ENCODE data around the gene INHBE.
A peak's percentile ranks its signal among the peaks of the same experiment; 100 is the strongest.
"Not testable (repeated sequence)": the region's sequence is repeated elsewhere in the genome, so short reads cannot be mapped to it uniquely, and the experiment has no call there.

Gene INHBE

GRCh38 chr12:57454566-57455373, at the start of gene INHBE:
Gene INHBE, plus strand, starts transcription at chr12:57455307. Its CDS starts 230 bp downstream, at chr12:57455537.
- DNase-seq (ENCODE audit: low read depth in 2 of 3, low spot score in 1 of 3) = no peak

GRCh38 chr12:57410534-57410933, 44.6 kb upstream of the INHBE start:
- no peak for DNase-seq (ENCODE audit: low read depth in 2 of 3, low spot score in 1 of 3)

GRCh38 chr12:57414160-57414559, 40.9 kb upstream of the INHBE start:
- not testable (repeated sequence) for DNase-seq (ENCODE audit: low read depth in 2 of 3, low spot score in 1 of 3)

GRCh38 chr12:57415088-57415487, 40.0 kb upstream of the INHBE start:
- no peak for DNase-seq (ENCODE audit: low read depth in 2 of 3, low spot score in 1 of 3)

- no peak for DNase-seq (ENCODE audit: low read depth in 2 of 3, low spot score in 1 of 3)
Measured at GRCh38 chr12:57416039-57416996, 38.8 kb upstream of the INHBE start.

- no peak for DNase-seq (ENCODE audit: low read depth in 2 of 3, low spot score in 1 of 3)
Measured at GRCh38 chr12:57418255-57418654, 36.9 kb upstream of the INHBE start.

- no peak for DNase-seq (ENCODE audit: low read depth in 2 of 3, low spot score in 1 of 3)
Measured at GRCh38 chr12:57419495-57419894, 35.6 kb upstream of the INHBE start.

- no peak for DNase-seq (ENCODE audit: low read depth in 2 of 3, low spot score in 1 of 3)
Measured at GRCh38 chr12:57420482-57420881, 34.6 kb upstream of the INHBE start.

- not testable (repeated sequence) for DNase-seq (ENCODE audit: low read depth in 2 of 3, low spot score in 1 of 3)
Measured at GRCh38 chr12:57426948-57427347, 28.2 kb upstream of the INHBE start.

GRCh38 chr12:57428965-57429364, 26.1 kb upstream of the INHBE start:
- no peak for DNase-seq (ENCODE audit: low read depth in 2 of 3, low spot score in 1 of 3)

- DNase-seq (ENCODE audit: low read depth in 2 of 3, low spot score in 1 of 3) = no peak
Measured at GRCh38 chr12:57429473-57430111, 25.5 kb upstream of the INHBE start.

GRCh38 chr12:57430112-57430930, 24.8 kb upstream of the INHBE start:
- DNase-seq (ENCODE audit: low read depth in 2 of 3, low spot score in 1 of 3) = peak in 2 of 3 donors; percentile 9 to 42

GRCh38 chr12:57430931-57431566, 24.1 kb upstream of the INHBE start, which contains the start of gene R3HDM2:
Gene R3HDM2, minus strand, starts transcription at chr12:57431043. Its CDS starts 120,615 bp downstream, at chr12:57310428.
- peak; percentile 94 to 95 (median 94) for DNase-seq (ENCODE audit: low read depth in 2 of 3, low spot score in 1 of 3)

GRCh38 chr12:57431654-57432188, 23.4 kb upstream of the INHBE start:
- no peak for DNase-seq (ENCODE audit: low read depth in 2 of 3, low spot score in 1 of 3)

GRCh38 chr12:57433370-57433769, 21.7 kb upstream of the INHBE start:
- no peak for DNase-seq (ENCODE audit: low read depth in 2 of 3, low spot score in 1 of 3)

- no peak for DNase-seq (ENCODE audit: low read depth in 2 of 3, low spot score in 1 of 3)
Measured at GRCh38 chr12:57434517-57435223, 20.4 kb upstream of the INHBE start, which contains the start of gene INHBC. Gene INHBC, plus strand, starts transcription at chr12:57434784. Its CDS starts 103 bp downstream, at chr12:57434887.

GRCh38 chr12:57435293-57435692, 19.8 kb upstream of the INHBE start:
- no peak for DNase-seq (ENCODE audit: low read depth in 2 of 3, low spot score in 1 of 3)

- DNase-seq (ENCODE audit: low read depth in 2 of 3, low spot score in 1 of 3) = no peak
Measured at GRCh38 chr12:57438400-57438799, 16.7 kb upstream of the INHBE start.

GRCh38 chr12:57439762-57440266, 15.3 kb upstream of the INHBE start:
- DNase-seq (ENCODE audit: low read depth in 2 of 3, low spot score in 1 of 3) = no peak

Data from stimulated activated CD4-positive, alpha-beta T cell treated with anti-CD3 and anti-CD28 coated beads, Interleukin-12 subunit alpha, Interleukin-12 subunit beta, amount 100 ng/mL, for 48 hours (primary cell).